Measurements from ENCODE around the gene KANK2.

- TF ChIP-seq EZH2 (IDR thresholded peaks at IDR 0.05), result no peak
- peak; percentile 80 for TF ChIP-seq POLR2AphosphoS5 (IDR thresholded peaks at IDR 0.05; ENCODE audit: borderline replicate concordance, low read depth, low read length)
- peak; percentile 87 for TF ChIP-seq FOXP2 (optimal IDR thresholded peaks at IDR 0.05; ENCODE audit: control extremely low read depth, extremely low read length, insufficient read depth)
Measured at GRCh38 chr19:11137542-11138384, 59.6 kb downstream of the KANK2 start.

Measured in SK-N-MC (cell line).